Measurements from ENCODE around the gene ADAMTSL3.

DNA sequence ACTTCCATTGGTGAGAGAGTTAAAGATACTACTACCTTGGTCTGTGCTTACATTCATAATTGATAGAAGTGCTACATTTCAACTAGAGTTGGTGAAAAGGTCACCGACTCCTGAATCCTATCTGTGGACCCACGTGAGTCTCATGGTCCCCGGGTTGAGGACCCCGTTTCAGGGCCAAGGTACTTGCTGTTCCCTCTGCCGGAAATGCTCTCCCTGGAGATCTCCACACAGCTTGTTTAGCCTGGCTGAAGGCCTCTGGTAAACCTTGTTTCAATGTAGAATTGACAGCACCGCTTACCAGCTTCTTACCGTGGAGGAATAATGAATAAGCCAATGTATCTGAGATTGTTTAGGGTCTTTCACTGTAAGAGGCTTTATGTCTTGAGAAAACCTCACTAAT lies 355.7 kb downstream of the ADAMTSL3 start:
- TF ChIP-seq, protein P1, sequence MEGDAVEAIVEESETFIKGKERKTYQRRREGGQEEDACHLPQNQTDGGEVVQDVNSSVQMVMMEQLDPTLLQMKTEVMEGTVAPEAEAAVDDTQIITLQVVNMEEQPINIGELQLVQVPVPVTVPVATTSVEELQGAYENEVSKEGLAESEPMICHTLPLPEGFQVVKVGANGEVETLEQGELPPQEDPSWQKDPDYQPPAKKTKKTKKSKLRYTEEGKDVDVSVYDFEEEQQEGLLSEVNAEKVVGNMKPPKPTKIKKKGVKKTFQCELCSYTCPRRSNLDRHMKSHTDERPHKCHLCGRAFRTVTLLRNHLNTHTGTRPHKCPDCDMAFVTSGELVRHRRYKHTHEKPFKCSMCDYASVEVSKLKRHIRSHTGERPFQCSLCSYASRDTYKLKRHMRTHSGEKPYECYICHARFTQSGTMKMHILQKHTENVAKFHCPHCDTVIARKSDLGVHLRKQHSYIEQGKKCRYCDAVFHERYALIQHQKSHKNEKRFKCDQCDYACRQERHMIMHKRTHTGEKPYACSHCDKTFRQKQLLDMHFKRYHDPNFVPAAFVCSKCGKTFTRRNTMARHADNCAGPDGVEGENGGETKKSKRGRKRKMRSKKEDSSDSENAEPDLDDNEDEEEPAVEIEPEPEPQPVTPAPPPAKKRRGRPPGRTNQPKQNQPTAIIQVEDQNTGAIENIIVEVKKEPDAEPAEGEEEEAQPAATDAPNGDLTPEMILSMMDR (IDR thresholded peaks at IDR 0.05; ENCODE audit: low read depth, low read length, missing input control) = no peak
- TF ChIP-seq, protein P2, sequence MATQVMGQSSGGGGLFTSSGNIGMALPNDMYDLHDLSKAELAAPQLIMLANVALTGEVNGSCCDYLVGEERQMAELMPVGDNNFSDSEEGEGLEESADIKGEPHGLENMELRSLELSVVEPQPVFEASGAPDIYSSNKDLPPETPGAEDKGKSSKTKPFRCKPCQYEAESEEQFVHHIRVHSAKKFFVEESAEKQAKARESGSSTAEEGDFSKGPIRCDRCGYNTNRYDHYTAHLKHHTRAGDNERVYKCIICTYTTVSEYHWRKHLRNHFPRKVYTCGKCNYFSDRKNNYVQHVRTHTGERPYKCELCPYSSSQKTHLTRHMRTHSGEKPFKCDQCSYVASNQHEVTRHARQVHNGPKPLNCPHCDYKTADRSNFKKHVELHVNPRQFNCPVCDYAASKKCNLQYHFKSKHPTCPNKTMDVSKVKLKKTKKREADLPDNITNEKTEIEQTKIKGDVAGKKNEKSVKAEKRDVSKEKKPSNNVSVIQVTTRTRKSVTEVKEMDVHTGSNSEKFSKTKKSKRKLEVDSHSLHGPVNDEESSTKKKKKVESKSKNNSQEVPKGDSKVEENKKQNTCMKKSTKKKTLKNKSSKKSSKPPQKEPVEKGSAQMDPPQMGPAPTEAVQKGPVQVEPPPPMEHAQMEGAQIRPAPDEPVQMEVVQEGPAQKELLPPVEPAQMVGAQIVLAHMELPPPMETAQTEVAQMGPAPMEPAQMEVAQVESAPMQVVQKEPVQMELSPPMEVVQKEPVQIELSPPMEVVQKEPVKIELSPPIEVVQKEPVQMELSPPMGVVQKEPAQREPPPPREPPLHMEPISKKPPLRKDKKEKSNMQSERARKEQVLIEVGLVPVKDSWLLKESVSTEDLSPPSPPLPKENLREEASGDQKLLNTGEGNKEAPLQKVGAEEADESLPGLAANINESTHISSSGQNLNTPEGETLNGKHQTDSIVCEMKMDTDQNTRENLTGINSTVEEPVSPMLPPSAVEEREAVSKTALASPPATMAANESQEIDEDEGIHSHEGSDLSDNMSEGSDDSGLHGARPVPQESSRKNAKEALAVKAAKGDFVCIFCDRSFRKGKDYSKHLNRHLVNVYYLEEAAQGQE (IDR thresholded peaks at IDR 0.05) = no peak
- TF ChIP-seq HNF4G (IDR thresholded peaks at IDR 0.05) (no peak), TAF1 (conservative IDR thresholded peaks at IDR 0.05) (no peak), SP1 (IDR thresholded peaks at IDR 0.05) (no peak), YY1 (IDR thresholded peaks at IDR 0.05) (no peak), RAD21 (IDR thresholded peaks at IDR 0.05) (no peak), EGR1 (IDR thresholded peaks at IDR 0.05; ENCODE audit: low read depth in 2 of 2) (no peak), NR2F2 (IDR thresholded peaks at IDR 0.05) (no peak)
- TF ChIP-seq, protein P3, sequence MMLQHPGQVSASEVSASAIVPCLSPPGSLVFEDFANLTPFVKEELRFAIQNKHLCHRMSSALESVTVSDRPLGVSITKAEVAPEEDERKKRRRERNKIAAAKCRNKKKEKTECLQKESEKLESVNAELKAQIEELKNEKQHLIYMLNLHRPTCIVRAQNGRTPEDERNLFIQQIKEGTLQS (IDR thresholded peaks at IDR 0.05) = no peak
- TF ChIP-seq, protein P4, sequence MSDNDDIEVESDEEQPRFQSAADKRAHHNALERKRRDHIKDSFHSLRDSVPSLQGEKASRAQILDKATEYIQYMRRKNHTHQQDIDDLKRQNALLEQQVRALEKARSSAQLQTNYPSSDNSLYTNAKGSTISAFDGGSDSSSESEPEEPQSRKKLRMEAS (IDR thresholded peaks at IDR 0.05) = no peak
- TF ChIP-seq, protein P5, sequence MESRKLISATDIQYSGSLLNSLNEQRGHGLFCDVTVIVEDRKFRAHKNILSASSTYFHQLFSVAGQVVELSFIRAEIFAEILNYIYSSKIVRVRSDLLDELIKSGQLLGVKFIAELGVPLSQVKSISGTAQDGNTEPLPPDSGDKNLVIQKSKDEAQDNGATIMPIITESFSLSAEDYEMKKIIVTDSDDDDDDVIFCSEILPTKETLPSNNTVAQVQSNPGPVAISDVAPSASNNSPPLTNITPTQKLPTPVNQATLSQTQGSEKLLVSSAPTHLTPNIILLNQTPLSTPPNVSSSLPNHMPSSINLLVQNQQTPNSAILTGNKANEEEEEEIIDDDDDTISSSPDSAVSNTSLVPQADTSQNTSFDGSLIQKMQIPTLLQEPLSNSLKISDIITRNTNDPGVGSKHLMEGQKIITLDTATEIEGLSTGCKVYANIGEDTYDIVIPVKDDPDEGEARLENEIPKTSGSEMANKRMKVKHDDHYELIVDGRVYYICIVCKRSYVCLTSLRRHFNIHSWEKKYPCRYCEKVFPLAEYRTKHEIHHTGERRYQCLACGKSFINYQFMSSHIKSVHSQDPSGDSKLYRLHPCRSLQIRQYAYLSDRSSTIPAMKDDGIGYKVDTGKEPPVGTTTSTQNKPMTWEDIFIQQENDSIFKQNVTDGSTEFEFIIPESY (IDR thresholded peaks at IDR 0.05) = no peak
